Chondrocyte (in vitro differentiated cells): ENCODE data around the gene CDCA5. TPM values are rescaled to one million over a fixed set of nuclear protein-coding genes. Genes with fewer than 3 reads are reported as not detected.

Experiments
- DNase-seq: peaks from one replicate; pipeline ENCODE4 v3.0.0; 2021; ENCODE audit warnings: mixed read lengths, low spot score
- H3K27ac Mint-ChIP-seq: one replicate; pipeline ENCODE4 v1.8.0; 2021; ENCODE audit warnings: mild to moderate bottlenecking, moderate library complexity, mixed read lengths; ENCODE audit not compliant: unreplicated experiment
- H3K27me3 Mint-ChIP-seq: 2 replicates; pipeline ENCODE4 v1.8.0; 2021; ENCODE audit warnings: low read depth, mixed read lengths
- H3K36me3 Mint-ChIP-seq: 2 replicates; pipeline ENCODE4 v1.8.0; 2021; ENCODE audit warnings: low read depth, mixed read lengths
- H3K4me1 Mint-ChIP-seq: 2 replicates; pipeline ENCODE4 v1.8.0; 2021; ENCODE audit warnings: low read depth, mild to moderate bottlenecking, mixed read lengths
- H3K4me3 Mint-ChIP-seq: one replicate; pipeline ENCODE4 v1.8.0; 2021; ENCODE audit warnings: mild to moderate bottlenecking, moderate library complexity, mixed read lengths; ENCODE audit not compliant: unreplicated experiment
- H3K9me3 Mint-ChIP-seq: 2 replicates; pipeline ENCODE4 v1.8.0; 2021; ENCODE audit warnings: low read depth, mixed read lengths
- total RNA-seq: library from RNA; stranded (reverse); gene quantifications from 3 replicates; pipeline ENCODE4 v1.2.1, GENCODE V29; 2021
- TF ChIP-seq, protein P1 (sequence below): fragments of 200-600 bp; sonication (generic); IDR thresholded peaks from 2 replicates; pipeline ENCODE4 v1.5.0; 2021; ENCODE audit warnings: antibody characterized with exemption, mild to moderate bottlenecking, moderate library complexity

Gene CDCA5
- total RNA-seq, 1 donor from 2014 or later, result 5.5 TPM

DNA sequence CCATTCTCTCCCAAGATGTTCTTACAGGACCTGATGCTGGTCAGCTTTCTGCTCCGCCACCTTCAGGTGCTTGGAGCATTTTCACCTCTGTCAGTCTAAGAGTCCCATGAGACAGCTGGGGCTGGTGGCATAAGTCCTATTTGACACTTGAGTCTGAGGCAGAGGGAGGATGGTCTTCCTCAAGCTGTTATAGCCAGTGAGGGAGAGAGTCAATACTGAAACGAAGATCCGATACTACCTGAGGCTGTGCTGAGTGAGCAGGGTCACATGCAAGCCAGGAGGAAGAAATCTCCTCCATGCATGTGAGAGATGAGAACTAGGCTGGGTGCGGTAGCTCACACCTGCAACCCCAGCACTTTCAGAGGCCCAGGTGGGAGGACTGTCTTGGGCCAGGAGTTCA, 5.8 kb upstream of the CDCA5 start:
- TF ChIP-seq, protein P1, sequence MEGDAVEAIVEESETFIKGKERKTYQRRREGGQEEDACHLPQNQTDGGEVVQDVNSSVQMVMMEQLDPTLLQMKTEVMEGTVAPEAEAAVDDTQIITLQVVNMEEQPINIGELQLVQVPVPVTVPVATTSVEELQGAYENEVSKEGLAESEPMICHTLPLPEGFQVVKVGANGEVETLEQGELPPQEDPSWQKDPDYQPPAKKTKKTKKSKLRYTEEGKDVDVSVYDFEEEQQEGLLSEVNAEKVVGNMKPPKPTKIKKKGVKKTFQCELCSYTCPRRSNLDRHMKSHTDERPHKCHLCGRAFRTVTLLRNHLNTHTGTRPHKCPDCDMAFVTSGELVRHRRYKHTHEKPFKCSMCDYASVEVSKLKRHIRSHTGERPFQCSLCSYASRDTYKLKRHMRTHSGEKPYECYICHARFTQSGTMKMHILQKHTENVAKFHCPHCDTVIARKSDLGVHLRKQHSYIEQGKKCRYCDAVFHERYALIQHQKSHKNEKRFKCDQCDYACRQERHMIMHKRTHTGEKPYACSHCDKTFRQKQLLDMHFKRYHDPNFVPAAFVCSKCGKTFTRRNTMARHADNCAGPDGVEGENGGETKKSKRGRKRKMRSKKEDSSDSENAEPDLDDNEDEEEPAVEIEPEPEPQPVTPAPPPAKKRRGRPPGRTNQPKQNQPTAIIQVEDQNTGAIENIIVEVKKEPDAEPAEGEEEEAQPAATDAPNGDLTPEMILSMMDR, result no peak
- no peaks in the 10 kb centered on the region for H3K9me3 Mint-ChIP-seq
- peaks cover 23% of the 10 kb centered on the region for H3K36me3 Mint-ChIP-seq
- no peak for DNase-seq
- no peaks in the 10 kb centered on the region for H3K27me3 Mint-ChIP-seq
- H3K4me3 Mint-ChIP-seq, result no peak overlapping the region
- peaks cover 13% of the 10 kb centered on the region for H3K4me1 Mint-ChIP-seq
- H3K27ac Mint-ChIP-seq, result no peak overlapping the region

DNA sequence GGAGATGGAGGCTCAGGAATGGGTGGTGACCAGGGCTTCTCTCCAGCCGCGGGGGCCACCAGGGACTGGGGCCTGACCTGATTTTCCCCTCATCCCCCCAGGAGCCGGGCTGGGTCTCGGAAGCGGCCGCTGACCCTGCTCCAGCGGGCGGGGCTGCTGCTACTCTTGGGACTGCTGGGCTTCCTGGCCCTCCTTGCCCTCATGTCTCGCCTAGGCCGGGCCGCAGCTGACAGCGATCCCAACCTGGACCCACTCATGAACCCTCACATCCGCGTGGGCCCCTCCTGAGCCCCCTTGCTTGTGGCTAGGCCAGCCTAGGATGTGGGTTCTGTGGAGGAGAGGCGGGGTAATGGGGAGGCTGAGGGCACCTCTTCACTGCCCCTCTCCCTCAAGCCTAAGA, 4.0 kb upstream of the CDCA5 start:
- no peaks in the 10 kb centered on the region for H3K27me3 Mint-ChIP-seq
- no peak overlapping the region for H3K4me3 Mint-ChIP-seq
- TF ChIP-seq, protein P1, result no peak
- no peak for DNase-seq
- no peaks in the 10 kb centered on the region for H3K9me3 Mint-ChIP-seq
- H3K27ac Mint-ChIP-seq, result no peak overlapping the region
- H3K4me1 Mint-ChIP-seq, result peaks cover 28% of the 10 kb centered on the region
- peaks cover 23% of the 10 kb centered on the region for H3K36me3 Mint-ChIP-seq

DNA sequence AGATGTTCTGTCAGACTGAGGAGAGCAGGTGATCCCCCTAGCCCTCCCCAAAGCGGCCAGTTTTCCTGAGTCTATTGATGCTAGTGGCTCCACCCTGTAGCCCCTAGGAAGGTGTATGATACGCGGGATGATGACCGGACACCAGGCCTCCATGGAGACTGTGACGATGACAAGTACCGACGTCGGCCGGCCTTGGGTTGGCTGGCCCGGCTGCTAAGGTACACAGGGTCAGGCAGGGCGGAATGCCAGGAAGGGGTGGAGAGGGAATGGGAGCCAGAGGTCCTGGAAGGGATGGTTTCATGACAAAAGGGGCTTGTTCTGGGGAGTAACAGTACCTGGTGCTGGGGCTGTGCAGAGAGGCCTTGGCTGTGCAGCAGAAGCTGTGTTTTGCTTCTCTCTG, 3.4 kb upstream of the CDCA5 start:
- Mint-ChIP-seq H3K27ac (no peak overlapping the region), H3K9me3 (no peaks in the 10 kb centered on the region), H3K4me1 (peaks cover 31% of the 10 kb centered on the region), H3K4me3 (no peak overlapping the region), H3K36me3 (peaks cover 23% of the 10 kb centered on the region), H3K27me3 (no peaks in the 10 kb centered on the region)
- no peak for DNase-seq
- TF ChIP-seq, protein P1, result no peak

DNA sequence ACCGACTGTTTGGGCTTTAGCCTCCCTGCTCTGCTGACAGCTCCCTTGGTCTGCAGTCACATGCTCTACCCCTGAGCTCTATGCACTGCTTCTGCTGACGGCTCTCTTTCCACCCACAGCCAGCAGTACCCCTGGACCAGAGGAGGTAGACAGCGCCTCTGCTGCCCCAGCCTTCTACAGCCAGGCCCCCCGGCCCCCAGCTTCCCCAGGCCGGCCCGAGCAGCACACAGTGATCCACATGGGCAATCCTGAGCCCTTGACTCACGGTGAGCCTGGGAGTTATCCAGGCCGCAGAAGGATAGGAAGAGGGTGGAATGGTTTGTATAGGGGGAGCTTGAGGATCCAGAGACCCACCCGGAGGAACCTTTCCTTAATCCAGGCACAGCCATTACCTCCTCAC, 3.0 kb upstream of the CDCA5 start:
- no peaks in the 10 kb centered on the region for H3K27me3 Mint-ChIP-seq
- DNase-seq, result no peak
- peaks cover 23% of the 10 kb centered on the region for H3K36me3 Mint-ChIP-seq
- no peaks in the 10 kb centered on the region for H3K9me3 Mint-ChIP-seq
- no peak overlapping the region for H3K4me3 Mint-ChIP-seq
- peaks cover 31% of the 10 kb centered on the region for H3K4me1 Mint-ChIP-seq
- no peak overlapping the region for H3K27ac Mint-ChIP-seq
- TF ChIP-seq, protein P1, result no peak

DNA sequence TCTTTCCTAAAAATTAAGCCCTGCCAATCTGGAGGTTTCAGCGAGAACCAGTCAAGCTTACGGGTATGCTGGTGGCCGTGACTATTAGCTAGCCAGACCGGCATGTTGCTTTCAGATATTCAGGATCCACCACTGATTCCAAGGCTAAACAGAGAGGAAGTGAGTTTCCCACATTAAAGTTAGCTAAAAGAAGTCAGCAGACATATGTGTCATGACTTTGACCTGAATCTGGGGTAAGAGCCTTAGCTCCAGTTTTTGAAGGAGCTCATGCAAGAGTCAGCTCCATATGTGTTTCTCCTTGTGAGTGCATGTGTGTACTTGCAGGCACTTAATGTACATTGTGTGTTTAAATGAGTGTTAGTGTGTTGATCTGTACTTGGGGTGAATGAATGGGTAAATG, 1.6 kb upstream of the CDCA5 start:
- peaks cover 31% of the 10 kb centered on the region for H3K4me1 Mint-ChIP-seq
- peaks cover 23% of the 10 kb centered on the region for H3K36me3 Mint-ChIP-seq
- TF ChIP-seq, protein P1, result no peak
- no peak for DNase-seq
- no peaks in the 10 kb centered on the region for H3K27me3 Mint-ChIP-seq
- peak overlapping the region; percentile 99 for H3K27ac Mint-ChIP-seq
- H3K9me3 Mint-ChIP-seq, result no peaks in the 10 kb centered on the region
- H3K4me3 Mint-ChIP-seq, result peak overlapping the region; percentile 95
